ENCODE results near the gene SSTR3.

Gene SSTR3

DNA sequence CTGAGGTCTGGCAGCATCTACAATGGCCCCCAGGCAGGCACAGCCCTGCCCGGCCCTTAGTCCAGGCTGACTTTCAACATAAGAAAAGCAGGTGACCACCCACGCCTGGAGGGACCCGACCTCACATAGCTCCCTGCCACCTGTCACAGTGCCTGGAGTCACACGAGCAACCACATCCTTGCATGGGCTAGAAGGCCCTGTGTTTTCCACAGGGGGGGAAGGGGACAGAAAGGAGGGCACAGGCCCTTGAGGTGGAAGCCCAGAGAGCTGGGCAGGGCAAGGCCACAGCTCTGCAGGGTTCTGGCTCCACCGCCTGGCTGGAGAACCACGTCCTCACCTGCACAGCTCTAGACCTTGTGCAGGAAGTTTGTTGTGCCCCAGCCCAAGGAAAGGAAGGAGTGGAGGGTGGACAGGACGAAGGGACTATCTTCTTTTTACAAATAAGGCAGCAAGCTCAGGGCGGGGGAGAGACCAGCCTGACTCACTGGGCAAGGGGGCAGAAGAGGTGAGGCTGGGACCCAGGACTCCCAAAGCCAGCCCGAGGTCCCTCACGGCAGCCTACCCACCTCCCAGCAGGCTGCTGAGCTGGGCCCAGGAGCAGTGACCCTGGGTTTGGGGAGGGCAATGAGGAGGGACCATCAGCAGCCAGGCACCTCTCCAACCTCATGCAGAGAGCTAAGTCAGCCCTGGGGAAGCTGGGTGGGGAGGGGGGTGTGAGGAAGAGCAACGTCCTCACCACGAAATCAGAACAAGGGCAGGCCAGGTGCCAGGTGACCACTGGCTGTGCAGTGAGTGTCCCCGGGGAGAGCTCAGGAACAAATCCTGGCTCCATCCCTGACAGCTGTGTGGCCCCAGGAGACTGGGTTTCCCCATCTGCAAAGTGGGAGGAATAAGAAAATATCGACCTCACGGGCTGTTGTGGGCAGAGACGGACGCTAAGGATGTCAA lies 28.6 kb downstream of the SSTR3 start:
- no peak for DNase-seq (ENCODE audit: extremely low read depth, low read depth)
- TF ChIP-seq, protein P1, sequence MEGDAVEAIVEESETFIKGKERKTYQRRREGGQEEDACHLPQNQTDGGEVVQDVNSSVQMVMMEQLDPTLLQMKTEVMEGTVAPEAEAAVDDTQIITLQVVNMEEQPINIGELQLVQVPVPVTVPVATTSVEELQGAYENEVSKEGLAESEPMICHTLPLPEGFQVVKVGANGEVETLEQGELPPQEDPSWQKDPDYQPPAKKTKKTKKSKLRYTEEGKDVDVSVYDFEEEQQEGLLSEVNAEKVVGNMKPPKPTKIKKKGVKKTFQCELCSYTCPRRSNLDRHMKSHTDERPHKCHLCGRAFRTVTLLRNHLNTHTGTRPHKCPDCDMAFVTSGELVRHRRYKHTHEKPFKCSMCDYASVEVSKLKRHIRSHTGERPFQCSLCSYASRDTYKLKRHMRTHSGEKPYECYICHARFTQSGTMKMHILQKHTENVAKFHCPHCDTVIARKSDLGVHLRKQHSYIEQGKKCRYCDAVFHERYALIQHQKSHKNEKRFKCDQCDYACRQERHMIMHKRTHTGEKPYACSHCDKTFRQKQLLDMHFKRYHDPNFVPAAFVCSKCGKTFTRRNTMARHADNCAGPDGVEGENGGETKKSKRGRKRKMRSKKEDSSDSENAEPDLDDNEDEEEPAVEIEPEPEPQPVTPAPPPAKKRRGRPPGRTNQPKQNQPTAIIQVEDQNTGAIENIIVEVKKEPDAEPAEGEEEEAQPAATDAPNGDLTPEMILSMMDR (IDR thresholded peaks at IDR 0.05; ENCODE audit: low read depth, low read length) = no peak

DNA sequence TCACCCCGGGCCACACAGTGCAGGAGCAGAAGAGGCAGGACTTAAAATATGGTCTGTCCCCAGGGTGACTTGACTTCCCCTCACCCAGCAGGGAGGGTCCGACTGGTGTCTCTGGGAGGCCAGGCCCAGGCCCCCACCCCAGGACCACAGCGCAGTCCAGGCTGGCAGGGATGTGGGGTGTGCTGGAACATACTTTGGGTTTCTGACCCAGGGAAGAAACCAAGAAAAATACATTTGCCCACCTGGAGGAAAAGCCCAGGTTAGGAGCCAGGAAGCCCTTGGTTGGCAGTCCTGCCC lies 29.4 kb downstream of the SSTR3 start:
- no peak for DNase-seq (ENCODE audit: extremely low read depth, low read depth)
- TF ChIP-seq, protein P1 (IDR thresholded peaks at IDR 0.05; ENCODE audit: low read depth, low read length) = no peak

- TF ChIP-seq, protein P1 (IDR thresholded peaks at IDR 0.05; ENCODE audit: low read depth, low read length) = no peak
- DNase-seq (ENCODE audit: extremely low read depth, low read depth) = no peak
These were observed 30.0 kb downstream of the SSTR3 start for GRCh38 chr22:37182101-37182948.

DNA sequence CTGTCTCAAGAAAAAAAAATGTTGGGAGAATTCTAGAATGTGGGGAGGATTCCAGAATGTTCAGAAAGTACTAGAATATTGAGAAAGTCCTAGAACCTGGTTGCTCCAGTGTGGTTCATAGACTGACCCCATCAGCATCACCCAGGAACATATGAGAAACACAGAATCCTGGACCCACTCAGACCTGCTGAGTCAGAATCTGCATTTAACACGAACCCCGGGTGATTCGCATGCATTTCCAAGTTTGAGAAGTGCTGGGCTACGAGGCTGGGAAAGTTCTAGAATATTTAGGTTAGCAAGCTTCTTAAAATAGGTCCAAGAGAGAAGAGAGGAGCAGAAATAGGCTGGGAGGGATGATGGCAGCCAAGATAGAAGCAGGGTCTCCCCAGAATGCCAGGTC lies 30.6 kb downstream of the SSTR3 start:
- TF ChIP-seq, protein P1 (IDR thresholded peaks at IDR 0.05; ENCODE audit: low read depth, low read length) = no peak
- no peak for DNase-seq (ENCODE audit: extremely low read depth, low read depth)

DNA sequence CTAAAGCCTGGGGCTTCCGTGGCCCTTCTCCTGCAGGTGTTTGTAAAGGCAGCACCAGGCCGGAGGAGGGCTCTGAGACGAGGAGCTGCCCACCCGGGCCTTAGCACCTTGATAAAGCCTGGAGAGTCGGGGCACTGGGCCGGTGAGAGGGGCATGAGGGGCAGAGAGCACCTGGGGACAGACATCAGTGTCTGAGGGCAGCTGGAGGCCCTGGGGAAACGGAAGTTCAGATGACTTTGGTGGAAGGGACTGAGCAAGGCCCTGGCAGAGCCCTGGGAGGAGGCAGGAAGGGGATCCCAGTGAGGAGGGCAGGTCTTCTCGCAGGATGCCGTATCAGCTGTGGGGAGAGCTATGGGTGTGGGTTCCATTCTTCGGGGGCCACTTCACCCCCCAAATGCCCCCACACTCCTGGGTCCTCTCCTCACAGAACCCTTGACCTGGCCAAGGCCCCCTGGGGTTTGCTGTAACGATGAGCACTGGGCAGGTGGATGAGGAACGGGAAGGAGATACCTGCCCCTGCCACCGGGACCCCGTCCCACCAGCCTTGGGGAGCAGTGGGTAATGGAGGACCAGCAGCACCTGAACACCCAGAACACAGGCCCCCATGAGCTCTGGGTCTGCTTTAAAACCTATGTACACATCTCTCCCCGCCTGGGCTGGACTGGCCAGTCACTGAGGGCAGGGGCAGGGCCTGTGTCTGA lies 31.6 kb downstream of the SSTR3 start:
- TF ChIP-seq, protein P1 (IDR thresholded peaks at IDR 0.05; ENCODE audit: low read depth, low read length) = no peak
- DNase-seq (ENCODE audit: extremely low read depth, low read depth) = no peak

GRCh38 chr22:37179622-37180420 lies 32.5 kb downstream of the SSTR3 start:
- DNase-seq (ENCODE audit: extremely low read depth, low read depth) = no peak
- TF ChIP-seq, protein P1 (IDR thresholded peaks at IDR 0.05; ENCODE audit: low read depth, low read length) = no peak
